Measurements from ENCODE around the gene PRR22. TPM values are rescaled to one million over a fixed set of nuclear protein-coding genes. Genes with fewer than 3 reads are reported as not detected.

Gene PRR22
- polyA plus RNA-seq, 1 donor from 2014 or later: 0.97 TPM

DNA sequence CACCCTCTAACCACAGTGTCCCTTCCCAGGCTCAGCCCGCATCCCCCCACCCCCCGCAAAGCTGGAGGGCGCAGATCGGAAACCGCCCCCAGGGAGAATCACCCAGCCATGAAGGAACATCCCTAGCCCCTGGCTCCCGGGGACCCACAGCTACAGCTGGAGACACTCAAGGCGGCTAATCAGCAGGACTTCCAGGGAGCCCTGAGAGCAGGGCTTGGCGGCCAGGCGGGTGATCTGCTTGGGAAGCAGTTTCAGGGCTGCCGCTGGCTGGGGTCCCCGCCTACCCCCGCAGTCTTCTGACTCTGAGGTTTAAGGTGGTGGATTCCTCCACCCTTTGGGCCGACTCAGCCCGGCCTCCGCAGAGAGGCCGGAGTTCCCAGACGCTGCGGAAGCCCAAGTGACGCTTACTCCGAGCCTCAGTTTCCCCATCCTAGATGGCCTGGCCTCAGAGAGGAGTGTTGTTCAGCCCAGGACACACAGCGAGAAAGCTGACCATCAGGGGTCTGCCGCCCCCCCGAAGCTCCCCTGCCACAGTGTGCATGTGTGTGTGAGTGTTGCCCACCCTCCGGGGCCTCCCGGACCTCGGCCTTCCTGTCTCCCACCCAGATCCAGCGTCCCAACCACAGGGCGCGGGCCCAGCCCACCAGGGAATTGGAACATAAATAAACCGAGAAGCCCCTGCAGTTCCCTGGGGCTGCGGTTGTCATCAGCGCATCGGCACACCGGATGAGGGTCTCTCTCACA, 45.2 kb upstream of the PRR22 start:
- H3K4me2 ChIP-seq (ENCODE audit: low read length): no peak overlapping the region
- H3K36me3 ChIP-seq (ENCODE audit: insufficient read depth, low read length): no peaks in the 10 kb centered on the region
- no peak overlapping the region for H2AFZ ChIP-seq (ENCODE audit: low read depth, low read length)
- no peak for TF ChIP-seq TAF1 (IDR thresholded peaks at IDR 0.05; ENCODE audit: low read depth)
- no peak for TF ChIP-seq EP300 (conservative IDR thresholded peaks at IDR 0.05; ENCODE audit: poor library complexity, severe bottlenecking)
- TF ChIP-seq SMC3 (conservative IDR thresholded peaks at IDR 0.05; ENCODE audit: poor library complexity): no peak
- TF ChIP-seq MXI1 (conservative IDR thresholded peaks at IDR 0.05; ENCODE audit: poor library complexity, severe bottlenecking): no peak
- no peak for TF ChIP-seq RAD21 (conservative IDR thresholded peaks at IDR 0.05)
- TF ChIP-seq, protein P1, sequence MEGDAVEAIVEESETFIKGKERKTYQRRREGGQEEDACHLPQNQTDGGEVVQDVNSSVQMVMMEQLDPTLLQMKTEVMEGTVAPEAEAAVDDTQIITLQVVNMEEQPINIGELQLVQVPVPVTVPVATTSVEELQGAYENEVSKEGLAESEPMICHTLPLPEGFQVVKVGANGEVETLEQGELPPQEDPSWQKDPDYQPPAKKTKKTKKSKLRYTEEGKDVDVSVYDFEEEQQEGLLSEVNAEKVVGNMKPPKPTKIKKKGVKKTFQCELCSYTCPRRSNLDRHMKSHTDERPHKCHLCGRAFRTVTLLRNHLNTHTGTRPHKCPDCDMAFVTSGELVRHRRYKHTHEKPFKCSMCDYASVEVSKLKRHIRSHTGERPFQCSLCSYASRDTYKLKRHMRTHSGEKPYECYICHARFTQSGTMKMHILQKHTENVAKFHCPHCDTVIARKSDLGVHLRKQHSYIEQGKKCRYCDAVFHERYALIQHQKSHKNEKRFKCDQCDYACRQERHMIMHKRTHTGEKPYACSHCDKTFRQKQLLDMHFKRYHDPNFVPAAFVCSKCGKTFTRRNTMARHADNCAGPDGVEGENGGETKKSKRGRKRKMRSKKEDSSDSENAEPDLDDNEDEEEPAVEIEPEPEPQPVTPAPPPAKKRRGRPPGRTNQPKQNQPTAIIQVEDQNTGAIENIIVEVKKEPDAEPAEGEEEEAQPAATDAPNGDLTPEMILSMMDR (IDR thresholded peaks at IDR 0.05; ENCODE audit: poor library complexity, severe bottlenecking): no peak
- no peak for TF ChIP-seq POLR2AphosphoS5 (IDR thresholded peaks at IDR 0.05)
- TF ChIP-seq, protein P2, sequence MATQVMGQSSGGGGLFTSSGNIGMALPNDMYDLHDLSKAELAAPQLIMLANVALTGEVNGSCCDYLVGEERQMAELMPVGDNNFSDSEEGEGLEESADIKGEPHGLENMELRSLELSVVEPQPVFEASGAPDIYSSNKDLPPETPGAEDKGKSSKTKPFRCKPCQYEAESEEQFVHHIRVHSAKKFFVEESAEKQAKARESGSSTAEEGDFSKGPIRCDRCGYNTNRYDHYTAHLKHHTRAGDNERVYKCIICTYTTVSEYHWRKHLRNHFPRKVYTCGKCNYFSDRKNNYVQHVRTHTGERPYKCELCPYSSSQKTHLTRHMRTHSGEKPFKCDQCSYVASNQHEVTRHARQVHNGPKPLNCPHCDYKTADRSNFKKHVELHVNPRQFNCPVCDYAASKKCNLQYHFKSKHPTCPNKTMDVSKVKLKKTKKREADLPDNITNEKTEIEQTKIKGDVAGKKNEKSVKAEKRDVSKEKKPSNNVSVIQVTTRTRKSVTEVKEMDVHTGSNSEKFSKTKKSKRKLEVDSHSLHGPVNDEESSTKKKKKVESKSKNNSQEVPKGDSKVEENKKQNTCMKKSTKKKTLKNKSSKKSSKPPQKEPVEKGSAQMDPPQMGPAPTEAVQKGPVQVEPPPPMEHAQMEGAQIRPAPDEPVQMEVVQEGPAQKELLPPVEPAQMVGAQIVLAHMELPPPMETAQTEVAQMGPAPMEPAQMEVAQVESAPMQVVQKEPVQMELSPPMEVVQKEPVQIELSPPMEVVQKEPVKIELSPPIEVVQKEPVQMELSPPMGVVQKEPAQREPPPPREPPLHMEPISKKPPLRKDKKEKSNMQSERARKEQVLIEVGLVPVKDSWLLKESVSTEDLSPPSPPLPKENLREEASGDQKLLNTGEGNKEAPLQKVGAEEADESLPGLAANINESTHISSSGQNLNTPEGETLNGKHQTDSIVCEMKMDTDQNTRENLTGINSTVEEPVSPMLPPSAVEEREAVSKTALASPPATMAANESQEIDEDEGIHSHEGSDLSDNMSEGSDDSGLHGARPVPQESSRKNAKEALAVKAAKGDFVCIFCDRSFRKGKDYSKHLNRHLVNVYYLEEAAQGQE (IDR thresholded peaks at IDR 0.05; ENCODE audit: borderline replicate concordance): no peak
- TF ChIP-seq EZH2 (IDR thresholded peaks at IDR 0.05; ENCODE audit: borderline replicate concordance, insufficient read depth, low read length, poor library complexity, severe bottlenecking): no peak
- H4K20me1 ChIP-seq (ENCODE audit: insufficient read depth): no peaks in the 10 kb centered on the region
- no peaks in the 10 kb centered on the region for H3F3A ChIP-seq (ENCODE audit: insufficient read depth, low read length, poor library complexity, severe bottlenecking)
- no peaks in the 10 kb centered on the region for H3K9me3 ChIP-seq (ENCODE audit: low read length)
- H3K27me3 ChIP-seq (ENCODE audit: insufficient read depth, low read depth, low read length): no peaks in the 10 kb centered on the region
- no peaks in the 10 kb centered on the region for H3K79me2 ChIP-seq (replicated peaks; ENCODE audit: insufficient read depth, low read length)
- H3K9ac ChIP-seq (ENCODE audit: low read length): no peak overlapping the region
- no peak overlapping the region for H3K4me3 ChIP-seq (ENCODE audit: low read length)
- no peak overlapping the region for H3K27ac ChIP-seq (ENCODE audit: low read length)
- no peaks in the 10 kb centered on the region for H3K9me2 ChIP-seq (ENCODE audit: insufficient read depth, low read length)

DNA sequence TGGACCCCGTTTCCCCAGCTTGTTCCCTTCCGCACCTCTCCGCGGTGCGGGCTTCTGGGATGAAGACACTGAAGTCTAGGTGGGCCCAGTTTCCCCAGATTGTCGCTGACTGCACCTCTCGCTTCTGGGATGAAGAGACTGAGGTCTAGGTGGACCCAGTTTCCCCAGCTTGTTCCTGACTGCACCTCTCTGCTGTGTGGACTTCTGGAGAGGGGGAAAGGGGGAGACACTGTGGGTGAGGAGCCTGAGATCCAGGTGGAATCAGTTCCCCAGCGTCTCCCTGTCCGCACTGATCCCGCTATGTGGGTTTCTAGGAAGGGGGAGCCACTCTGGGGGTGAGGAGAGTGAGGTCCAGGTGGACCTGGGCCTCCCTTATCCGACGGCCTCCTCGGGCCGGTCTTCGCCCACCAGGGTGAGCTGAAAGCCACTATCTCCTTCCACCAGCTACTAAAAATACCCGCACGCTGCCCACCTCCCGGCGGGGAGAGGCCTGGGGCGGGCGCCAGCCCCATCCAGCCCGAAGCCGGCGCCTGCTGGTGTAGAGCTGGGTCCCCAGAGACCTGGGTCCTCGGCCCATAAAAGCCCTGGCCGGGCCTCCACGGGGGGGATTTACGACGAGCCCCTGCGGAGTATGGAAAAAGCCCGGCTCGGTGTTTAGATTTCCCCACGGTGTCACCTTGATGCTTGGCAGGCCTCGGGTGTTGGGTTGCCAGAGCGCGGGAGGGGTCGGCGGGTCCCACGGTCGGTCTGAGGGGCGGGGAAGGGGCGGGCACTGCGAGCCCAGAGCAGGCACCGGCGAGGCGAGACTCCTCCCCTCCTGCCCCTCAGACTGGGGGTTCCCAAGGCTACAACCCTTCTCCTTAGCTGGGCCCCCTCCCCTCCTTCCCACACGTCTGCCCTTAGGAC, 44.4 kb upstream of the PRR22 start:
- Histone ChIP-seq H2AFZ (ENCODE audit: low read depth, low read length) (peak overlapping the region; percentile 85), H3K4me2 (ENCODE audit: low read length) (peak overlapping the region; percentile 59), H3K27ac (ENCODE audit: low read length) (peak overlapping the region; percentile 70), H4K20me1 (ENCODE audit: insufficient read depth) (no peaks in the 10 kb centered on the region), H3K27me3 (ENCODE audit: insufficient read depth, low read depth, low read length) (no peaks in the 10 kb centered on the region), H3K4me3 (ENCODE audit: low read length) (peak overlapping the region; percentile 70), H3K79me2 (replicated peaks; ENCODE audit: insufficient read depth, low read length) (no peaks in the 10 kb centered on the region), H3K9me3 (ENCODE audit: low read length) (no peaks in the 10 kb centered on the region), H3K9ac (ENCODE audit: low read length) (peak overlapping the region; percentile 69), H3F3A (ENCODE audit: insufficient read depth, low read length, poor library complexity, severe bottlenecking) (no peaks in the 10 kb centered on the region), H3K36me3 (ENCODE audit: insufficient read depth, low read length) (no peaks in the 10 kb centered on the region), H3K9me2 (ENCODE audit: insufficient read depth, low read length) (no peaks in the 10 kb centered on the region)
- TF ChIP-seq RAD21 (conservative IDR thresholded peaks at IDR 0.05): no peak
- TF ChIP-seq EP300 (conservative IDR thresholded peaks at IDR 0.05; ENCODE audit: poor library complexity, severe bottlenecking): no peak
- TF ChIP-seq, protein P2 (IDR thresholded peaks at IDR 0.05; ENCODE audit: borderline replicate concordance): no peak
- no peak for TF ChIP-seq EZH2 (IDR thresholded peaks at IDR 0.05; ENCODE audit: borderline replicate concordance, insufficient read depth, low read length, poor library complexity, severe bottlenecking)
- TF ChIP-seq SMC3 (conservative IDR thresholded peaks at IDR 0.05; ENCODE audit: poor library complexity): no peak
- no peak for TF ChIP-seq MXI1 (conservative IDR thresholded peaks at IDR 0.05; ENCODE audit: poor library complexity, severe bottlenecking)

Measured in neural cell (in vitro differentiated cells).